HEK293 (cell line): ENCODE measurements around the gene PYCR2.

Experiments
- CTCF ChIP-seq: fragments of 450-650 bp; formaldehyde crosslinking; IDR thresholded peaks from 2 replicates; pipeline ENCODE4 v1.5.1; 2016; ENCODE audit warnings: missing biosample characterization, missing genetic modification characterization
- KLF16 ChIP-seq: fragments of 450-650 bp; formaldehyde crosslinking; IDR thresholded peaks from 2 replicates; pipeline ENCODE4 v1.5.1; 2017; ENCODE audit warnings: missing biosample characterization, missing genetic modification characterization
- ZNF785 ChIP-seq: fragments of 450-650 bp; formaldehyde crosslinking; IDR thresholded peaks from 2 replicates; pipeline ENCODE4 v1.5.1; 2016; ENCODE audit warnings: missing biosample characterization, missing genetic modification characterization

GRCh38 chr1:225918280-225918679 lies 5.8 kb downstream of the PYCR2 start:
- TF ChIP-seq CTCF (tag by site-specific recombination) (no peak), ZNF785 (tag by site-specific recombination) (no peak), KLF16 (tag by site-specific recombination) (no peak)
